DMS 273 (cell line): ENCODE measurements around the gene H2BW1.
"Not testable (repeated sequence)": the region's sequence is repeated elsewhere in the genome, so short reads cannot be mapped to it uniquely, and the experiment has no call there.

Experiments used
- DNase-seq: peaks from one replicate; lab custom pipeline; 2025; ENCODE audit not compliant: unreplicated experiment; lab: John Stamatoyannopoulos, UW

The H2BW1 gene

GRCh38 chrX:104013606-104014005 lies at the start of gene H2BW1:
TSS of gene H2BW1 (minus strand) at chrX:104013708. CDS start at chrX:104013576, 132 bp downstream.
- DNase-seq: no peak

GRCh38 chrX:104062636-104063035 lies 49.1 kb upstream of the H2BW1 start:
- DNase-seq: not testable (repeated sequence)

- DNase-seq: not testable (repeated sequence)
Measured at GRCh38 chrX:104054956-104055355, 41.4 kb upstream of the H2BW1 start.

DNA sequence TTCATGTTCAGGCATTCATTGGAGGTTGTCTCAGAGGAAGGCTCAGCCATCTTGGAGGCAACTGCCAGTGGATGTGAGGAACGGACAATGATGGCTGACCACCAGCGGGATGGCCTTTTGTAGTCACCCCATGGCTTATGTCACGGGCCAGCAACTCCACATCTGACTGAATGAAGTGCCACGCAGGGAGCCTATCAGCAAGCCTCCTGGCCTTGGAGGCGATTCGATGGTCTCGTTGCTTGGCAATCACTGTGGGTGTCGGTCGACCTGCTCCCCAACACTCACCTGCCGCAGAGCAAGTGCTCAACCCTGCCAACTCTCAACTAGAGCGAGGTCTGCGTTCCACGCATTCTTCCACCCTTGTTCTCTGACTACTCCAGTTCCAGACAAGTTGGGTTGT lies 33.7 kb upstream of the H2BW1 start:
- no peak for DNase-seq

GRCh38 chrX:104045642-104046041 lies 32.1 kb upstream of the H2BW1 start:
- no peak for DNase-seq

GRCh38 chrX:104041003-104041402 lies 27.5 kb upstream of the H2BW1 start:
- no peak for DNase-seq

GRCh38 chrX:104039689-104040505 lies 26.4 kb upstream of the H2BW1 start, which contains the start of gene H2BW2:
TSS of gene H2BW2 (plus strand) at chrX:104039956. CDS start at chrX:104039995, 39 bp downstream.
- DNase-seq: no peak

DNA sequence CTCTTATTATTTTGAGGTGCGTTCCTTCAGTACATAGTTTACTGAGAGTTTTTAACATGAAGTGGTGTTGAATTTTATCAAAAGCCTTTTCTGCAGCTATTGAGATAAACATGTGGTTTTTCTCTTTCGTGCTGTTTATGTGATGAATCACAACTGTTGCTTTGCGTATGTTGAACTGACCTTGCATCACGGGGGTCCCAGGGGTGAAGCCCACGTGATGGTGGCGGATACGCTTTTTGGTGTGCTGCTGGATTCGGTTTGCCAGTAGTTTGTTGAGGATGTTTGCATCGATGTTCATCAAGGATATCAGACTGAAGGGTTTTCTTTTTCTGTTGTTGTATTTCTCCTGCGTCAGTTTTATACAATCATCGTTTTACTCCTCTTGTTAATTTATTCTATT lies 4.6 kb upstream of the H2BW1 start:
- DNase-seq: no peak

- DNase-seq: not testable (repeated sequence)
Measured at GRCh38 chrX:104015576-104015975, 2.1 kb upstream of the H2BW1 start.

GRCh38 chrX:104013158-104013557 lies 350 bp downstream of the H2BW1 start:
- DNase-seq: no peak

GRCh38 chrX:104008831-104009230 lies 4.7 kb downstream of the H2BW1 start:
- DNase-seq: no peak

- no peak for DNase-seq
Measured at GRCh38 chrX:103999234-103999633, 14.3 kb downstream of the H2BW1 start.

- not testable (repeated sequence) for DNase-seq
Measured at GRCh38 chrX:103983508-103983907, 30.0 kb downstream of the H2BW1 start.

GRCh38 chrX:103962411-103963278 lies 50.9 kb downstream of the H2BW1 start, which contains the start of gene TMSB15B:
TSS of gene TMSB15B (plus strand) at chrX:103962627.
- DNase-seq: not testable (repeated sequence)
